GM10248 (cell line): ENCODE results near the gene CACFD1.
"Not testable (repeated sequence)": the region's sequence is repeated elsewhere in the genome, so short reads cannot be mapped to it uniquely, and the experiment has no call there.

ENCODE experiments used
- CTCF ChIA-PET: fragments of 300-600 bp; sonication (Branson Sonifier 250); formaldehyde crosslinking; extraction: SDS; loops from one replicate; lab custom pipeline; 2021; ENCODE audit warnings: antibody characterized with exemption; lab: Yijun Ruan, JAX
- POLR2A ChIA-PET: fragments of 350-650 bp; sonication (Branson Sonifier 250); formaldehyde crosslinking; extraction: SDS; loops from one replicate; lab custom pipeline; 2020; ENCODE audit warnings: antibody characterized with exemption; lab: Yijun Ruan, JAX
- DNase-seq: peaks from one replicate; pipeline ENCODE4 v3.0.0; 2012; ENCODE audit errors: extremely low spot score
- CTCF ChIP-seq: IDR thresholded peaks from 2 replicates; pipeline ENCODE4 v1.5.1; 2012; ENCODE audit warnings: mild to moderate bottlenecking, low read depth; ENCODE audit errors: extremely low read depth, missing control alignments, control extremely low read depth

The CACFD1 gene

GRCh38 chr9:133445293-133445969 is 14.3 kb upstream of the CACFD1 start:
- ChIA-PET POLR2A (interaction anchor here (0.5 kb wide), 1 partner anchor 90 kb away, joined by 3 read pairs; no protein-coding TSS in a partner anchor), CTCF (no interaction called here)
- no peak for DNase-seq
- TF ChIP-seq CTCF: no peak

GRCh38 chr9:133448487-133448972 is 11.2 kb upstream of the CACFD1 start:
- TF ChIP-seq CTCF: no peak
- POLR2A ChIA-PET: no interaction called here
- CTCF ChIA-PET: no interaction called here

GRCh38 chr9:133449760-133450159 is 10.0 kb upstream of the CACFD1 start:
- CTCF ChIA-PET: no interaction called here
- no peak for TF ChIP-seq CTCF
- DNase-seq: no peak
- POLR2A ChIA-PET: no interaction called here

More at GRCh38 chr9:133448487-133448972, 11.2 kb upstream of the CACFD1 start:
- no peak for DNase-seq

- POLR2A ChIA-PET, DNase-seq: not testable (repeated sequence)
- CTCF ChIA-PET: interaction anchor here (1.3 kb wide), 1 partner anchor 46 kb away, joined by 3 read pairs; no protein-coding TSS in a partner anchor
Observed at GRCh38 chr9:133451865-133452264, 7.9 kb upstream of the CACFD1 start.

- DNase-seq: no peak
- ChIA-PET CTCF (interaction anchor here (1.3 kb wide), 1 partner anchor 47 kb away, joined by 3 read pairs; no protein-coding TSS in a partner anchor), POLR2A (no interaction called here)
- TF ChIP-seq CTCF: no peak
Observed at GRCh38 chr9:133452562-133452961, 7.2 kb upstream of the CACFD1 start.

GRCh38 chr9:133453651-133454050 is 6.1 kb upstream of the CACFD1 start:
- ChIA-PET POLR2A (no interaction called here), CTCF (no interaction called here)

More at GRCh38 chr9:133453651-133454050, 6.1 kb upstream of the CACFD1 start:
- no peak for DNase-seq
- TF ChIP-seq CTCF: no peak
